ENCODE data around the gene FRYL.
"Not testable (repeated sequence)": the region's sequence is repeated elsewhere in the genome, so short reads cannot be mapped to it uniquely, and the experiment has no call there.

FRYL gene

GRCh38 chr4:48454591-48454990 lies 325.5 kb downstream of the FRYL start:
- no peak overlapping the region for H3K27ac Mint-ChIP-seq
- H3K4me1 Mint-ChIP-seq (ENCODE audit: low read depth), result no peaks in the 10 kb centered on the region
- no peaks in the 10 kb centered on the region for H3K27me3 Mint-ChIP-seq
- H3K36me3 Mint-ChIP-seq, result peaks cover 6% of the 10 kb centered on the region
- H3K4me3 Mint-ChIP-seq, result no peak overlapping the region
- peaks cover 6% of the 10 kb centered on the region for H3K9me3 Mint-ChIP-seq (ENCODE audit: low read depth)

- H3K9me3 Mint-ChIP-seq (ENCODE audit: low read depth); H3K4me1 Mint-ChIP-seq (ENCODE audit: low read depth); H3K4me3 Mint-ChIP-seq; H3K36me3 Mint-ChIP-seq; H3K27me3 Mint-ChIP-seq; H3K27ac Mint-ChIP-seq: not testable (repeated sequence)
These were observed 328.4 kb downstream of the FRYL start for GRCh38 chr4:48451656-48452055.

- Mint-ChIP-seq H3K9me3 (ENCODE audit: low read depth) (no peaks in the 10 kb centered on the region), H3K36me3 (no peaks in the 10 kb centered on the region), H3K27ac (no peak overlapping the region)
These were observed 329.3 kb downstream of the FRYL start for GRCh38 chr4:48450740-48451139.

GRCh38 chr4:48449151-48449550 lies 330.9 kb downstream of the FRYL start:
- Mint-ChIP-seq H3K27me3 (no peaks in the 10 kb centered on the region), H3K27ac (no peak overlapping the region), H3K4me3 (no peak overlapping the region), H3K9me3 (ENCODE audit: low read depth) (no peaks in the 10 kb centered on the region), H3K36me3 (no peaks in the 10 kb centered on the region), H3K4me1 (ENCODE audit: low read depth) (no peaks in the 10 kb centered on the region)

More at GRCh38 chr4:48450740-48451139, 329.3 kb downstream of the FRYL start:
- Mint-ChIP-seq H3K27me3 (no peaks in the 10 kb centered on the region), H3K4me1 (ENCODE audit: low read depth) (no peaks in the 10 kb centered on the region), H3K4me3 (no peak overlapping the region)

Data from activated naive CD8-positive, alpha-beta T cell (primary cell).